ENCODE data around the gene CCT6B. TPM values are rescaled to one million over a fixed set of nuclear protein-coding genes. Genes with fewer than 3 reads are reported as not detected.

CCT6B gene
- total RNA-seq, 2 experiments from 2014 or later, result 0.83 to 1.1 TPM

GRCh38 chr17:34916120-34916519 lies 45.1 kb downstream of the CCT6B start:
- no peaks in the 10 kb centered on the region for H3K4me1 Mint-ChIP-seq (ENCODE audit: low read depth)
- H3K36me3 Mint-ChIP-seq (ENCODE audit: low read depth), result no peaks in the 10 kb centered on the region
- ChIA-PET POLR2A (no interaction called here), CTCF (no interaction called here)
- ATAC-seq, result no peak
- no peaks in the 10 kb centered on the region for H3K9me3 Mint-ChIP-seq (ENCODE audit: insufficient read depth)
- DNase-seq, result no peak
- no peak overlapping the region for H3K27ac Mint-ChIP-seq
- no peak overlapping the region for H3K4me3 Mint-ChIP-seq
- H3K27me3 Mint-ChIP-seq (ENCODE audit: low read depth), result no peaks in the 10 kb centered on the region

DNA sequence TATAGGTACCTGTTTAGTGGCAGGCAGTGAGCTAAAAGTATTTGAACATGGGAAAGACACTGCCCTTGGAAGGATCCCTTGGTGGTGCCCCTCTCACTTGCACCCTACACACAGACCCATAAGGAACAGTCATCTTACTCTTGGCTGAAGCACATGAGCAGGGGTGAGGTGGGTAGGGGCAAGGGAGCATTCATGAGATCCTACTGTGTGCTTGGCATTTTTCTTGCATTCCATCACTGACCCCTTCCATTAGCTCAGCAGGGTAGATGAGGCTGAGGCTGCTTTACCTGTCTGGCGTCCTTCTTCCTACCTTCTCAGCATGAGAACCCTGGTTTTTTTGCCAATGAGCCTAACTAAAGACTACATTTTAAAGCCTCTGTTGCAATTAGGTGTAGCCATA lies 48.3 kb downstream of the CCT6B start:
- Mint-ChIP-seq H3K36me3 (ENCODE audit: low read depth) (no peaks in the 10 kb centered on the region), H3K4me1 (ENCODE audit: low read depth) (no peaks in the 10 kb centered on the region), H3K27me3 (ENCODE audit: low read depth) (no peaks in the 10 kb centered on the region), H3K27ac (no peak overlapping the region), H3K9me3 (ENCODE audit: insufficient read depth) (no peaks in the 10 kb centered on the region), H3K4me3 (no peak overlapping the region)
- DNase-seq, result no peak
- POLR2A ChIA-PET, result no interaction called here
- no peak for ATAC-seq
- CTCF ChIA-PET, result no interaction called here

DNA sequence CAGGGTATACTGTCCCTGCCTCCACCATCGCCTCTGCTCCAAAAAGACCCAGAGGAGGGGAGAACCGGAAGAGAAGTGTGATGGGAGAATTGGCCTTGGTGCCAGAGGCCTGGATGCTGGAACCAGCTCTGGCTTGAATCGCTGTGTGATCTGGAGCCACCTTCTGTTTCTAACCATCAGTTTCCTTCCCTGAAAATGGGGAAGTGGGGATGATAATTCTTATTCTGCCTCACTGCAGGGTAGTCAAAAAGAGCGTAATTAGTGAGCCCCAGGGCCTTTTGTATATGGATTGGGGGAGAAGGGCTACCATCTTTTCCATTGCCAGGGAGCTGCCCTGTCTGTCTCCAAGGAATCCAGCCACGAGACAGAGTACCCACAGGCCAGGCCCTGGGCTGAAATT lies 52.2 kb downstream of the CCT6B start:
- Mint-ChIP-seq H3K4me1 (ENCODE audit: low read depth) (no peaks in the 10 kb centered on the region), H3K9me3 (ENCODE audit: insufficient read depth) (no peaks in the 10 kb centered on the region), H3K27ac (no peak overlapping the region), H3K4me3 (no peak overlapping the region), H3K36me3 (ENCODE audit: low read depth) (no peaks in the 10 kb centered on the region), H3K27me3 (ENCODE audit: low read depth) (peaks cover 3% of the 10 kb centered on the region)
- ATAC-seq, result no peak
- ChIA-PET CTCF (no interaction called here), POLR2A (no interaction called here)
- DNase-seq, result no peak

DNA sequence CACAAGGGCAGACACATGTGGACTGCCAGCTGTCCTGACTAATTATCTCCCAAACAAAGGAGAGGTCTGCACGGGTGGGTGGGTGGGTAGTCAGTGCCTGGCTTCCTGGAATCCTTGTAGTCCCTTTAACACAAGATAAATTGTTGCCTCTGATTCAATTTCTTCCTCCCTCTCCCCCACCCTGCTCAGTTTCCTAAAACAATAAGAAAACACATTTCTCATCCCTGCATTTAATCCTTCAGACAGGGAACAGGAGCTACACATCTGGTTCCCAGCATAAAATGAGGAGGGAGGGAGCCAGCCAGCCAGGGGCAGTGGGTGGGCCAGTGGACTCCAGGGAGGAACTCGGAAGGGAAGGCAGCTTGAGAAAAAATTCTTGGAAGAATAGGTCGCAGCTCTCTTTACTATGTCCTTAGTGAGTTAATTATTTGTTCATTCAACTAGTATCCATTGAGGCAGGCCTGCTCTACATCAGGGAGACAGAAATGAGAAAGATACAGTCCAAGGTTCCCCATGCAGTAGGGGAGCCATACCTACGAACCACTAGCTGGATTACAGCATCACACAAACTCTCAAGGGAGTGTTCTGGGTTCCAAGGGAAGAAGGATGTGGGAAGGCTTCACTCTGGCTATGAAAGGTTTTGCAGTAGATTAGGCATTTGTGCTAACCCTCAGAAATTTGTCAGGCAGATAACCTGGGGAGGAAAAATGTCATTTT lies 58.3 kb downstream of the CCT6B start:
- ChIA-PET POLR2A (no interaction called here), CTCF (no interaction called here)
- Mint-ChIP-seq H3K27ac (no peak overlapping the region), H3K27me3 (ENCODE audit: low read depth) (peaks cover 23% of the 10 kb centered on the region), H3K9me3 (ENCODE audit: insufficient read depth) (no peaks in the 10 kb centered on the region), H3K4me1 (ENCODE audit: low read depth) (no peaks in the 10 kb centered on the region), H3K4me3 (no peak overlapping the region), H3K36me3 (ENCODE audit: low read depth) (no peaks in the 10 kb centered on the region)
- DNase-seq (no peak), ATAC-seq (no peak)

DNA sequence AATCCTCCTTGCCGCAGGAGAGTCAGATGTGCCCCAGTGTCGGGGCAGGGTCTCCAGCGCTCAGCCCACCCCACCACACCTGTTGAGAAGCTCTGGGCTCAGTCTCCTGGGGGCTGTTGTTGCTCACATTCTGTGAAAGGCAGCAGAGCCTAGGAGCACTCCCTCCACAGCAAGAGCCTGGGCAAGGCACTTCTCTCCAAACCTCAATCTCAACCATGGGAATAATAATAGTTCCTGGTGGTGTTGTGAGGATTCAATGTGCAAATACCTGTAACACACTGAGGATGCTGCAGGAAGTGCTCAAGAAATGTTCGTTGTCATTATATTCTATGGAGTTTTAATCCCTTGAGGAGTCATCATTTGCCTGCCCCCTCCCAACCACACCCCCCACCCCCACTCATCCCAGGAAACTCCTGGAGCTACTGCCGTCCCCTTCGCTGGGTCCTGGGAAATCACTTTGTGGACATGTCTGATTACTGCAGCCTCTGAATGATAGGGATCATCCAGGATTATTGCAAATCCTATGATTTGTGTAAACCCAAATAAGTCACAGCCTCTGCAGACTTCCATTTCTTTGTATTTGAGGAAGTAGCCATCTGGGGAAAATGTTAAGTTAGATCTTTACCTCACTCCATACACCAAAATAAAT lies 61.5 kb downstream of the CCT6B start:
- Mint-ChIP-seq H3K4me3 (no peak overlapping the region), H3K27ac (no peak overlapping the region), H3K36me3 (ENCODE audit: low read depth) (no peaks in the 10 kb centered on the region), H3K27me3 (ENCODE audit: low read depth) (peaks cover 27% of the 10 kb centered on the region), H3K9me3 (ENCODE audit: insufficient read depth) (no peaks in the 10 kb centered on the region), H3K4me1 (ENCODE audit: low read depth) (no peaks in the 10 kb centered on the region)
- DNase-seq, result no peak
- ChIA-PET POLR2A (no interaction called here), CTCF (no interaction called here)
- ATAC-seq, result no peak

GRCh38 chr17:34895383-34895782 lies 65.9 kb downstream of the CCT6B start:
- Mint-ChIP-seq H3K36me3 (ENCODE audit: low read depth) (no peaks in the 10 kb centered on the region), H3K27ac (no peak overlapping the region), H3K4me1 (ENCODE audit: low read depth) (no peaks in the 10 kb centered on the region), H3K27me3 (ENCODE audit: low read depth) (peaks cover 9% of the 10 kb centered on the region), H3K9me3 (ENCODE audit: insufficient read depth) (no peaks in the 10 kb centered on the region), H3K4me3 (no peak overlapping the region)
- ATAC-seq (no peak), DNase-seq (no peak)
- ChIA-PET CTCF (no interaction called here), POLR2A (interaction anchor here (0.6 kb wide), 1 partner anchor 534 kb away, joined by 3 read pairs; no protein-coding TSS in a partner anchor)

DNA sequence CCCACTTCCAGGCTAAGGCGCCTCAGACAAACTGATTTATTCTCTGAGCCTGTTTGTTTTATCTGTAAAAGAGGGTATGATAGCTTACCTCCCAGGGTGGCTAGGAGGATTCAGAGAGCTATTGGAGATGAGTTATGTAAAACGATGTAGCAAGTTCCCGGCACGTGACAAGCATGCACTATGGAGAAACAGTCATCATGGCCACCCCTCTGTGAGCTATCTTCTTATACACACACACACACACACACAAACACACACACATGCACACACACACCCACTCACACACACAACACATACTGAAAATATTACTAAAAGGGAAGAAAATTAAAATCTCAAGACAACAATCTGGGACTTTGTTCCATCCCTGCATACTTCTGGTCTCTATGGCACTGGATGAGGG lies 66.3 kb downstream of the CCT6B start:
- H3K9me3 Mint-ChIP-seq (ENCODE audit: insufficient read depth), result no peaks in the 10 kb centered on the region
- CTCF ChIA-PET, result no interaction called here
- H3K27ac Mint-ChIP-seq, result no peak overlapping the region
- H3K27me3 Mint-ChIP-seq (ENCODE audit: low read depth), result peaks cover 6% of the 10 kb centered on the region
- no peak overlapping the region for H3K4me3 Mint-ChIP-seq
- DNase-seq (no peak), ATAC-seq (no peak)
- H3K36me3 Mint-ChIP-seq (ENCODE audit: low read depth), result no peaks in the 10 kb centered on the region
- H3K4me1 Mint-ChIP-seq (ENCODE audit: low read depth), result no peaks in the 10 kb centered on the region
- POLR2A ChIA-PET, result interaction anchor here (0.6 kb wide), 1 partner anchor 534 kb away, joined by 3 read pairs; no protein-coding TSS in a partner anchor

GRCh38 chr17:34892461-34893249 lies 68.6 kb downstream of the CCT6B start:
- ATAC-seq (no peak), DNase-seq (no peak)
- Mint-ChIP-seq H3K9me3 (ENCODE audit: insufficient read depth) (no peaks in the 10 kb centered on the region), H3K4me3 (no peak overlapping the region), H3K36me3 (ENCODE audit: low read depth) (no peaks in the 10 kb centered on the region), H3K4me1 (ENCODE audit: low read depth) (no peaks in the 10 kb centered on the region), H3K27me3 (ENCODE audit: low read depth) (peaks cover 6% of the 10 kb centered on the region), H3K27ac (no peak overlapping the region)
- ChIA-PET CTCF (no interaction called here), POLR2A (no interaction called here)

- DNase-seq (no peak), ATAC-seq (no peak)
- ChIA-PET POLR2A (no interaction called here), CTCF (no interaction called here)
- Mint-ChIP-seq H3K27me3 (ENCODE audit: low read depth) (peaks cover 31% of the 10 kb centered on the region), H3K27ac (no peak overlapping the region), H3K4me1 (ENCODE audit: low read depth) (no peaks in the 10 kb centered on the region), H3K4me3 (no peak overlapping the region), H3K36me3 (ENCODE audit: low read depth) (no peaks in the 10 kb centered on the region), H3K9me3 (ENCODE audit: insufficient read depth) (no peaks in the 10 kb centered on the region)
Measured at GRCh38 chr17:34886831-34887230, 74.4 kb downstream of the CCT6B start.

DNA sequence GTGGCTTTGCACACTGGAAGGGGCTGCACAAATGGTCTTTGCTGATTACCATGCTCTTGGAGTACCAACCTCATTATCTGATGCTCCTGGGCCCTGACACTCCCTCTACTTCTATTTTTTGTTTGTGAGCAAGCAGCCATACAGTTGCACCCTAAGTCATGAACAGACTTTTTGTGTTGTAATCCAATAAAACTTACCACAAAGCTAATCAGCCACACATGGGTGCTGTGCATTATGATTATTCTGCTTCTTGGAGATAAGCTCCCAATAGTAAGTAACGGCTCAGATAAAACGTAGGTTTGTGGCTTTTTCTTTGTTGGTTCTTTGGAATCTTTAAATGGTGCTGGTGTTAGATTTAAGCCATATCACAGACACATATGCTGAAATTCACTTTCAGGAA lies 76.2 kb downstream of the CCT6B start:
- H3K36me3 Mint-ChIP-seq (ENCODE audit: low read depth), result no peaks in the 10 kb centered on the region
- H3K9me3 Mint-ChIP-seq (ENCODE audit: insufficient read depth), result no peaks in the 10 kb centered on the region
- H3K27me3 Mint-ChIP-seq (ENCODE audit: low read depth), result peaks cover 34% of the 10 kb centered on the region
- ATAC-seq (no peak), DNase-seq (no peak)
- H3K27ac Mint-ChIP-seq, result no peak overlapping the region
- H3K4me1 Mint-ChIP-seq (ENCODE audit: low read depth), result no peaks in the 10 kb centered on the region
- H3K4me3 Mint-ChIP-seq, result no peak overlapping the region
- CTCF ChIA-PET, result no interaction called here
- POLR2A ChIA-PET, result interaction anchor here (0.5 kb wide), 1 partner anchor 225 kb away, joined by 3 read pairs; no protein-coding TSS in a partner anchor

GRCh38 chr17:34884597-34884996 lies 76.7 kb downstream of the CCT6B start:
- no peak for DNase-seq
- no peaks in the 10 kb centered on the region for H3K4me1 Mint-ChIP-seq (ENCODE audit: low read depth)
- no peaks in the 10 kb centered on the region for H3K9me3 Mint-ChIP-seq (ENCODE audit: insufficient read depth)
- H3K27me3 Mint-ChIP-seq (ENCODE audit: low read depth), result peaks cover 34% of the 10 kb centered on the region
- no peak overlapping the region for H3K27ac Mint-ChIP-seq
- H3K36me3 Mint-ChIP-seq (ENCODE audit: low read depth), result no peaks in the 10 kb centered on the region
- ChIA-PET CTCF (no interaction called here), POLR2A (interaction anchor here (0.7 kb wide), 1 partner anchor 77 kb away, joined by 3 read pairs; the partner anchor contains the start of gene ZNF830)
- ATAC-seq, result no peak
- no peak overlapping the region for H3K4me3 Mint-ChIP-seq
